ENCODE data around the gene PRPF6. TPM values are rescaled to one million over a fixed set of nuclear protein-coding genes. Genes with fewer than 3 reads are reported as not detected.

The PRPF6 gene
- total and polyA plus RNA-seq, 2 donors (not counting 1 experiment from before 2014, with no cell fraction given) = 31.7 to 82.9 TPM

GRCh38 chr20:63962426-63963347, 18.2 kb upstream of the PRPF6 start:
- H3K4me3 Mint-ChIP-seq = no peak overlapping the region
- H3K4me1 Mint-ChIP-seq = no peaks in the 10 kb centered on the region
- intact Hi-C loops (cut with micrococcal nuclease) = no loop called here
- WGBS (ENCODE audit: insufficient coverage) = 98% methylated on average over 59 of the region's 61 CpGs
- DNase-seq = no peak
- ChIA-PET POLR2A (no interaction called here), CTCF (interaction anchor here (0.9 kb wide), 1 partner anchor 11 kb away, joined by 5 read pairs; no protein-coding TSS in a partner anchor)
- Histone ChIP-seq H2AFZ (ENCODE audit: insufficient read depth, low read depth, low read length, poor library complexity, severe bottlenecking) (no peak overlapping the region), H3K27me3 (replicated peaks in 1 of 4; ENCODE audit: control extremely low read depth in 1 of 4, control insufficient read depth in 3 of 4, insufficient read depth in 4 of 4, low read length in 3 of 4) (no peaks in the 10 kb centered on the region), H3K9ac (ENCODE audit: low read length) (no peak overlapping the region), H4K20me1 (ENCODE audit: control insufficient read depth, insufficient read depth, low read length, poor library complexity, severe bottlenecking) (no peaks in the 10 kb centered on the region), H3K9me3 (ENCODE audit: control extremely low read depth in 1 of 3, control insufficient read depth in 2 of 3, insufficient read depth in 1 of 3, low read length in 2 of 3) (peaks cover 0 to 29% (median 0%) of the 10 kb centered on the region in 3 donors), H3K4me2 (replicated peaks; ENCODE audit: low read depth, low read length, poor library complexity, severe bottlenecking) (no peak overlapping the region), H3K4me3 (ENCODE audit: control extremely low read depth in 1 of 5, extremely low read depth in 1 of 5, insufficient read depth in 1 of 5, low read depth in 2 of 5, low read length in 4 of 5) (no peak overlapping the region), H3K4me1 (ENCODE audit: control insufficient read depth in 2 of 2, insufficient read depth in 2 of 2, low read length in 2 of 2) (peaks cover 0 to 3% of the 10 kb centered on the region in 2 donors), H3K79me2 (ENCODE audit: control insufficient read depth, insufficient read depth, low read length) (no peaks in the 10 kb centered on the region), H3K36me3 (replicated peaks in 1 of 2; ENCODE audit: control extremely low read depth in 1 of 2, control insufficient read depth in 1 of 2, extremely low read depth in 1 of 2, insufficient read depth in 2 of 2, low read length in 1 of 2) (peaks cover 0 to 12% of the 10 kb centered on the region in 2 experiments), H3K27ac (ENCODE audit: low read length in 2 of 2) (no peak overlapping the region)
- H3K9me3 Mint-ChIP-seq (ENCODE audit: insufficient read depth) = no peaks in the 10 kb centered on the region
- H3K27ac Mint-ChIP-seq = no peak overlapping the region
- H3K27me3 Mint-ChIP-seq = no peaks in the 10 kb centered on the region
- ATAC-seq (ENCODE audit: low read depth) = no peak
- TF ChIP-seq, protein P1, sequence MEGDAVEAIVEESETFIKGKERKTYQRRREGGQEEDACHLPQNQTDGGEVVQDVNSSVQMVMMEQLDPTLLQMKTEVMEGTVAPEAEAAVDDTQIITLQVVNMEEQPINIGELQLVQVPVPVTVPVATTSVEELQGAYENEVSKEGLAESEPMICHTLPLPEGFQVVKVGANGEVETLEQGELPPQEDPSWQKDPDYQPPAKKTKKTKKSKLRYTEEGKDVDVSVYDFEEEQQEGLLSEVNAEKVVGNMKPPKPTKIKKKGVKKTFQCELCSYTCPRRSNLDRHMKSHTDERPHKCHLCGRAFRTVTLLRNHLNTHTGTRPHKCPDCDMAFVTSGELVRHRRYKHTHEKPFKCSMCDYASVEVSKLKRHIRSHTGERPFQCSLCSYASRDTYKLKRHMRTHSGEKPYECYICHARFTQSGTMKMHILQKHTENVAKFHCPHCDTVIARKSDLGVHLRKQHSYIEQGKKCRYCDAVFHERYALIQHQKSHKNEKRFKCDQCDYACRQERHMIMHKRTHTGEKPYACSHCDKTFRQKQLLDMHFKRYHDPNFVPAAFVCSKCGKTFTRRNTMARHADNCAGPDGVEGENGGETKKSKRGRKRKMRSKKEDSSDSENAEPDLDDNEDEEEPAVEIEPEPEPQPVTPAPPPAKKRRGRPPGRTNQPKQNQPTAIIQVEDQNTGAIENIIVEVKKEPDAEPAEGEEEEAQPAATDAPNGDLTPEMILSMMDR (IDR thresholded peaks at IDR 0.05) = no peak
- no peak for TF ChIP-seq EZH2 (IDR thresholded peaks at IDR 0.05; ENCODE audit: borderline replicate concordance, insufficient read depth, low read depth, low read length, poor library complexity, severe bottlenecking)

- ATAC-seq (ENCODE audit: low read depth) (no peak), DNase-seq (no peak)
- no peaks in the 10 kb centered on the region for H3K9me3 Mint-ChIP-seq (ENCODE audit: insufficient read depth)
- ChIA-PET CTCF (interaction anchor here (0.9 kb wide), 1 partner anchor 11 kb away, joined by 5 read pairs; no protein-coding TSS in a partner anchor), POLR2A (no interaction called here)
- Histone ChIP-seq H3K36me3 (replicated peaks in 1 of 2; ENCODE audit: control extremely low read depth in 1 of 2, control insufficient read depth in 1 of 2, extremely low read depth in 1 of 2, insufficient read depth in 2 of 2, low read length in 1 of 2) (peaks cover 0 to 12% of the 10 kb centered on the region in 2 experiments), H3K9ac (ENCODE audit: low read length) (no peak overlapping the region), H3K4me2 (replicated peaks; ENCODE audit: low read depth, low read length, poor library complexity, severe bottlenecking) (no peak overlapping the region), H3K27ac (ENCODE audit: low read length in 2 of 2) (no peak overlapping the region), H4K20me1 (ENCODE audit: control insufficient read depth, insufficient read depth, low read length, poor library complexity, severe bottlenecking) (no peaks in the 10 kb centered on the region), H3K27me3 (replicated peaks in 1 of 4; ENCODE audit: control extremely low read depth in 1 of 4, control insufficient read depth in 3 of 4, insufficient read depth in 4 of 4, low read length in 3 of 4) (no peaks in the 10 kb centered on the region), H3K4me1 (ENCODE audit: control insufficient read depth in 2 of 2, insufficient read depth in 2 of 2, low read length in 2 of 2) (no peaks in the 10 kb centered on the region), H3K79me2 (ENCODE audit: control insufficient read depth, insufficient read depth, low read length) (no peaks in the 10 kb centered on the region), H3K4me3 (ENCODE audit: control extremely low read depth in 1 of 5, extremely low read depth in 1 of 5, insufficient read depth in 1 of 5, low read depth in 2 of 5, low read length in 4 of 5) (no peak overlapping the region), H2AFZ (ENCODE audit: insufficient read depth, low read depth, low read length, poor library complexity, severe bottlenecking) (no peak overlapping the region), H3K9me3 (ENCODE audit: control extremely low read depth in 1 of 3, control insufficient read depth in 2 of 3, insufficient read depth in 1 of 3, low read length in 2 of 3) (peaks cover 0 to 29% (median 0%) of the 10 kb centered on the region in 3 donors)
- TF ChIP-seq, protein P1 (IDR thresholded peaks at IDR 0.05) = no peak
- no peak for TF ChIP-seq EZH2 (IDR thresholded peaks at IDR 0.05; ENCODE audit: borderline replicate concordance, insufficient read depth, low read depth, low read length, poor library complexity, severe bottlenecking)
- no peak overlapping the region for H3K27ac Mint-ChIP-seq
- intact Hi-C loops (cut with micrococcal nuclease) = no loop called here
- no peak overlapping the region for H3K4me3 Mint-ChIP-seq
- H3K4me1 Mint-ChIP-seq = peaks cover 3% of the 10 kb centered on the region
- no peaks in the 10 kb centered on the region for H3K27me3 Mint-ChIP-seq
- WGBS (ENCODE audit: insufficient coverage) = 98% methylated on average over 27 of the region's 27 CpGs
Measured at GRCh38 chr20:63963348-63963741, 17.6 kb upstream of the PRPF6 start.
